ENCODE measurements around the gene MEIS1.

Gene MEIS1

DNA sequence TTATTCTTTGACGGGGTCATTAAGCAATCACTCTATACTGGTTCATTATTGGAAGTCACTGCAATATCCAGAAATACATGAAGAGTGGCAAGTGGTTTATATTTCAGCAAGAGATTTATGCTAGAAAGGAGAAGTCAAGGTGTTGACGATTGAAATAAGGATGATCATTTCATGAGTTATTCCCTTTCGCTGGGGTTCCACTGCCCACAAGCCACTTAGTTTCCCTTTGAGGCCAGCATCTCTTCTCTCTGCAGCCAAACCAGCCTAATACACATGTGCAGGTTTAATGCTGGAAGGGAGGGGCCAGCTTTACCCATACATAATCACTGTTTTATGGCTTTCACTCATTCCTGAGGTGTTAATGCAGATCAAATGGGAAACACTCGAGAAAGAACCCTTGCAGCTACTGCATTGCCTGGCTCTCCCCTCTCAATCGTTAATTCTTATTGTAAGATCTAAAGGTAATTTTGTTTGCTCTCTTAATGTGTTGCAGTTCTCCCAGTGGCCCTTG lies 108.4 kb downstream of the MEIS1 start:
- no peak for TF ChIP-seq EZH2 (IDR thresholded peaks at IDR 0.05)
- no peak for TF ChIP-seq FOXP2 (optimal IDR thresholded peaks at IDR 0.05; ENCODE audit: control extremely low read depth, extremely low read length, insufficient read depth)
- no peak for TF ChIP-seq POLR2AphosphoS5 (IDR thresholded peaks at IDR 0.05; ENCODE audit: borderline replicate concordance, low read depth, low read length)
- DNase-seq (ENCODE audit: low read depth, low spot score) = no peak
- Histone ChIP-seq H3K9me3 (ENCODE audit: low read depth, low read length) (no peaks in the 10 kb centered on the region), H3K9ac (ENCODE audit: insufficient read length) (no peak overlapping the region), H3K27ac (peak overlapping the region; percentile 82; the same call in 1 of the 2 replicates), H3K36me3 (ENCODE audit: insufficient read depth, low read length) (peaks cover 96% of the 10 kb centered on the region), H3K4me3 (no peak overlapping the region)

DNA sequence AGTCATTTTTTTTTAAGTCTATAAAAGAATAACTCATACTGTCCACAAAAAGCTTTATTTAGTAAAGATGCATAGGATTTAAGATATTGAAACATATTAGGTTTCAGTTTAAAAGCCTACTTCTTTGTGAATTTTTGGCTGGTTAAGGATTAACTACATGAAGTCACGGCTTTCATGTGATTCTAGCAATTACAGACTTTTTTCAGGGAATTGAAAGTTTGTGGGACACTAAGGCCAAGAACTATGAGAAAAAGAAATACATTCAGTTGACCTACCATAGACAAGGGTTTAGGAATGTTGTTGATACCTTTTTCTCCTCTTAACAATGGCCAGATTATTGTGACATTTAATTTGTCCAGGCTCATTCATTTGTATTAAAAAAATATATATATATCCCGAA lies 109.3 kb downstream of the MEIS1 start:
- H3K9ac ChIP-seq (ENCODE audit: insufficient read length) = no peak overlapping the region
- TF ChIP-seq FOXP2 (optimal IDR thresholded peaks at IDR 0.05; ENCODE audit: control extremely low read depth, extremely low read length, insufficient read depth) (no peak), POLR2AphosphoS5 (IDR thresholded peaks at IDR 0.05; ENCODE audit: borderline replicate concordance, low read depth, low read length) (no peak), EZH2 (IDR thresholded peaks at IDR 0.05) (no peak)
- H3K9me3 ChIP-seq (ENCODE audit: low read depth, low read length) = no peaks in the 10 kb centered on the region
- peaks cover 96% of the 10 kb centered on the region for H3K36me3 ChIP-seq (ENCODE audit: insufficient read depth, low read length)
- peak overlapping the region; percentile 82 for H3K27ac ChIP-seq
- no peak for DNase-seq (ENCODE audit: low read depth, low spot score)
- no peak overlapping the region for H3K4me3 ChIP-seq

DNA sequence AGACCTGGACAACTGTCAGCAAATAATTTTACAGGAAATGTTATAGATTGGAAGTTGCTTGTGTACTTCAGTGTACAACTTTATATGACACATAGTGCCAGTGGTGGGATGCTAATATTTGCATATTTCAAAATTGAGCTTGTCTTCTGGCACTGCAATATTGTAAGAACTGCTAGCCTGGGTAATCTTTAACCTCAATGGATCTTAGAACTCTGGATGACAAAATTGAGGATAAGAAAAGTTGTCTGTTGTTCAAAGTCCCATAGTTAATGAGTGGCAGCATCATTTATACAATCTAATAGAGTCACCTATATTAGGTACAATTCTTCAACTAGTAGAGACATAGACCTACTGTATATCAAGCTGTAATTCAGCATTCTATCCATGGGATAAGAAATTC lies 110.3 kb downstream of the MEIS1 start:
- TF ChIP-seq EZH2 (IDR thresholded peaks at IDR 0.05) (no peak), POLR2AphosphoS5 (IDR thresholded peaks at IDR 0.05; ENCODE audit: borderline replicate concordance, low read depth, low read length) (no peak), FOXP2 (optimal IDR thresholded peaks at IDR 0.05; ENCODE audit: control extremely low read depth, extremely low read length, insufficient read depth) (no peak)
- Histone ChIP-seq H3K4me3 (no peak overlapping the region), H3K36me3 (ENCODE audit: insufficient read depth, low read length) (peaks cover 96% of the 10 kb centered on the region), H3K9me3 (ENCODE audit: low read depth, low read length) (no peaks in the 10 kb centered on the region), H3K27ac (peak overlapping the region; percentile 33; the same call in 1 of the 2 replicates), H3K9ac (ENCODE audit: insufficient read length) (no peak overlapping the region)
- no peak for DNase-seq (ENCODE audit: low read depth, low spot score)

DNA sequence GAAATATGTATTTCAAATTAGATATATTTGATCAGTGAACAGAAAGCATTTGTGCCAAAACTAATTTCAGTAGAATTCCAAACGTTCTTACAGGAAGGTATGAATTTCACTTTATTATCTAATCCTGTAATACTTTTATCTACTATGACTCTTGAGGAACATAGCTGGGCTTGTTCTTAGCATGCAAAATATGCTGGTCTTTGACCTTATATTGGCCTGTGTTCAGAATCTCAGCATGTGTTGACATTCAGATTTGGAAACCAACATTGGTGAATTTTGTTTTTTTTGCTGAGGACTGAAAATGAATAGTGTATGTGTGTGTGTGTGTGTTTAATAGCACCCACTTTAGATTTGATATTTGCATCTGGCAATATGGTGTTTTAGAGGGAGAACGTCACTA lies 112.2 kb downstream of the MEIS1 start:
- TF ChIP-seq POLR2AphosphoS5 (IDR thresholded peaks at IDR 0.05; ENCODE audit: borderline replicate concordance, low read depth, low read length) = 0 out of 2 replicates have a peak, but pooled peaks have one; percentile 24
- no peak for TF ChIP-seq EZH2 (IDR thresholded peaks at IDR 0.05)
- Histone ChIP-seq H3K9me3 (ENCODE audit: low read depth, low read length) (no peaks in the 10 kb centered on the region), H3K36me3 (ENCODE audit: insufficient read depth, low read length) (peaks cover 98% of the 10 kb centered on the region), H3K9ac (ENCODE audit: insufficient read length) (no peak overlapping the region), H3K4me3 (no peak overlapping the region), H3K27ac (peak overlapping the region; percentile 65)
- DNase-seq (ENCODE audit: low read depth, low spot score) = no peak

DNA sequence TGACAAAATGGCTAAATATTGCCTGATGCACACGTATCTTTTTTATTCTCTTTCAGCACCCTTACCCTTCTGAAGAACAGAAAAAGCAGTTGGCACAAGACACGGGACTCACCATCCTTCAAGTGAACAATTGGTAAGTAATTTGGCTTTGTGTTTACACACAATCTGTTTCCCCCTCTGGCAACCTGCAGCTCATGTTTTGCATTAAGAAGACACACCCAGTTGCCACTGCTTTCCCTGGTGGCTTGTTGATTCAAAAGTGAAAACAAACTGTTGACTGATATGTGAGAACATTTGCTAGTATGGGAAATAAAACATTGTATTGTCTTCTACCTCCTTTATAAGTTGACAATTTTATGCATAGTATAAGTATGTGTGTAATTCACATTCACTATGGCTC lies 113.0 kb downstream of the MEIS1 start:
- Histone ChIP-seq H3K4me3 (no peak overlapping the region), H3K36me3 (ENCODE audit: insufficient read depth, low read length) (peaks cover 98% of the 10 kb centered on the region), H3K9ac (ENCODE audit: insufficient read length) (no peak overlapping the region), H3K9me3 (ENCODE audit: low read depth, low read length) (no peaks in the 10 kb centered on the region), H3K27ac (peak overlapping the region; percentile 65)
- no peak for DNase-seq (ENCODE audit: low read depth, low spot score)
- TF ChIP-seq EZH2 (IDR thresholded peaks at IDR 0.05) (no peak), POLR2AphosphoS5 (IDR thresholded peaks at IDR 0.05; ENCODE audit: borderline replicate concordance, low read depth, low read length) (no peak), FOXP2 (optimal IDR thresholded peaks at IDR 0.05; ENCODE audit: control extremely low read depth, extremely low read length, insufficient read depth) (no peak)

DNA sequence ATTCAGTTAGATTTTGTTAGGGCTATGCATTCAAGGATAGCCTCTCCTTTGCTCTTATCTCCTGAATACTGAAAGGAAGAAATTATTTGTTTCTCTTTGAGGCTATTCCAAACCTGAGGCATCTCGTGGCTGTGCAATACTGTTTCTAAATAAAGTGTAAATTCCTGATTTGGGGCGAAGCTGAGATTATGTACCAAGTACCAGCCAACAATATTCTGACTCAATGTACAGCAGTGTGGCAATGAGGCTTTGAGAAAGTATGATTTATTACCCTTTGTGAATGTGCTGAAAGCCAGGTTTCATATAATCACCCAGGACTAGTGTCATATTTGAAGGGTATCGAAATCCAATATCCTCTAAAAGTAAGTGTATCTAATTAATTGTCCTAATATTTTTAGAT lies 113.5 kb downstream of the MEIS1 start:
- Histone ChIP-seq H3K4me3 (no peak overlapping the region), H3K9ac (ENCODE audit: insufficient read length) (no peak overlapping the region), H3K36me3 (ENCODE audit: insufficient read depth, low read length) (peaks cover 98% of the 10 kb centered on the region), H3K9me3 (ENCODE audit: low read depth, low read length) (no peaks in the 10 kb centered on the region), H3K27ac (peak overlapping the region; percentile 65)
- TF ChIP-seq POLR2AphosphoS5 (IDR thresholded peaks at IDR 0.05; ENCODE audit: borderline replicate concordance, low read depth, low read length) (no peak), FOXP2 (optimal IDR thresholded peaks at IDR 0.05; ENCODE audit: control extremely low read depth, extremely low read length, insufficient read depth) (no peak), EZH2 (IDR thresholded peaks at IDR 0.05) (no peak)
- no peak for DNase-seq (ENCODE audit: low read depth, low spot score)

DNA sequence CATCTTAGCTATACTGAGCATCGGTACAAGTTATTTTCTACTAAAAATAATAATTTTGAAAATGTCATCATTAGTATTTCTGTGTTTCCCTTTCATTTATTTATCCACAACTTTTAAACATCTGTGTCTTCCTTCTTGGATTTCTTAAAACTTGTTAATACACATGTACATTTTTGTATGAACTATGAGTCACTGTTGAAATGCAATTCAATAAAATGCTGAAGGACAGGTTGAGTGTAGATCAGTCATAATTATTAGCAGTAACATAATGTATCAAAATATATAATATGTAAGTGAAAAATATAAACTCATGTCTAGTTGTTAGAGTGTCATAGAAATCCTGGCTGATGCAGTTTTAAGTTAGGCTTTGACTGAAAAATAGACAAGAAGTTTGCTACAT lies 115.9 kb downstream of the MEIS1 start:
- DNase-seq (ENCODE audit: low read depth, low spot score) = no peak
- no peak overlapping the region for H3K9ac ChIP-seq (ENCODE audit: insufficient read length)
- H3K9me3 ChIP-seq (ENCODE audit: low read depth, low read length) = no peaks in the 10 kb centered on the region
- TF ChIP-seq FOXP2 (optimal IDR thresholded peaks at IDR 0.05; ENCODE audit: control extremely low read depth, extremely low read length, insufficient read depth) (no peak), POLR2AphosphoS5 (IDR thresholded peaks at IDR 0.05; ENCODE audit: borderline replicate concordance, low read depth, low read length) (no peak), EZH2 (IDR thresholded peaks at IDR 0.05) (no peak)
- H3K4me3 ChIP-seq = no peak overlapping the region; the same call in 1 of the 2 replicates
- H3K36me3 ChIP-seq (ENCODE audit: insufficient read depth, low read length) = peaks cover 98% of the 10 kb centered on the region
- peak overlapping the region; percentile 84 for H3K27ac ChIP-seq

DNA sequence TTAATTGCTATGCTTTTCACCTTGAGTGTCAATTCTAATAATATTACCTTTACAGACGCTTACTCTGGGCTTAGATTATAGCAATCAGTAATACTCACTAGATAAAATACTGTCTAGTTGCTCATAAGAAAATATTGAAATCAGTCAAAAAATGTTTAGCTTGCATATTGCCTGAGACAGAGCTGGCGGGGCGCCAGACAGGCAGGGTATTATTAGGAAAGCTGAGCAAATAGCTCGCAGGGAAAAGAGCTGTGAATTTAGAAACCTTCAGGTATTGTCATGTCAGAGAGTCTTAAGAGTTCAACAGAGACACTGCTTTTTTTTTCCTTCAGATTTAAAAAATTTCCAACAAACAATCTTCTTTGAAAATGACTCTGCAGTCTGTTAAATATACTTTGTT lies 118.4 kb downstream of the MEIS1 start:
- Histone ChIP-seq H3K4me3 (peak overlapping the region; percentile 37; the same call in 1 of the 2 replicates), H3K27ac (peak overlapping the region; percentile 84), H3K9ac (ENCODE audit: insufficient read length) (no peak overlapping the region), H3K36me3 (ENCODE audit: insufficient read depth, low read length) (peaks cover 95% of the 10 kb centered on the region), H3K9me3 (ENCODE audit: low read depth, low read length) (no peaks in the 10 kb centered on the region)
- DNase-seq (ENCODE audit: low read depth, low spot score) = no peak
- TF ChIP-seq FOXP2 (optimal IDR thresholded peaks at IDR 0.05; ENCODE audit: control extremely low read depth, extremely low read length, insufficient read depth) (no peak), EZH2 (IDR thresholded peaks at IDR 0.05) (no peak), POLR2AphosphoS5 (IDR thresholded peaks at IDR 0.05; ENCODE audit: borderline replicate concordance, low read depth, low read length) (peak; percentile 24; the same call in 1 of the 2 replicates)

DNA sequence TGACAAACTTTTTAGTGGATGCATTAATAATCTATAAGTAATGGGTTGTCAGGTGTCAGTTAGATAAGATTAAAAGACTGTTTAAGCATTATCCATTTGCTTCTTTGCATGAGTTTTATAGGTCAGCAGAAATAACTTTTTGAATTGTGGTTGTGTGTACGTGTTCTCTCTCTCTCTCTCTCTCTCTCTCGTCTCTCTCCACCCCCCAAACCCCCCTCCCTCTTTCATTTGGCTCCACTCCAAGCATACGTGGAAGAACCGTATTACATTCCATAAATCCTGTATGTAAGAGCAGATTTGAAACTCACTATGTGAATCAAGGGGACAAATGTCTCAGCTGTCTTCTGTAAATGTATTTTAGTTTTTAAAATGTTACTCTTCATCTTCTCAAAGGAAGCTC lies 120.2 kb downstream of the MEIS1 start:
- H3K4me3 ChIP-seq = 0 out of 2 replicates have a peak overlapping the region, but pooled peaks have one; percentile 24
- peak overlapping the region; percentile 7 for H3K9ac ChIP-seq (ENCODE audit: insufficient read length)
- DNase-seq (ENCODE audit: low read depth, low spot score) = no peak
- H3K36me3 ChIP-seq (ENCODE audit: insufficient read depth, low read length) = peaks cover 92% of the 10 kb centered on the region
- H3K27ac ChIP-seq = peak overlapping the region; percentile 84
- H3K9me3 ChIP-seq (ENCODE audit: low read depth, low read length) = no peaks in the 10 kb centered on the region
- TF ChIP-seq EZH2 (IDR thresholded peaks at IDR 0.05) (no peak), POLR2AphosphoS5 (IDR thresholded peaks at IDR 0.05; ENCODE audit: borderline replicate concordance, low read depth, low read length) (no peak), FOXP2 (optimal IDR thresholded peaks at IDR 0.05; ENCODE audit: control extremely low read depth, extremely low read length, insufficient read depth) (no peak)
